Stimulated activated CD8-positive, alpha-beta memory T cell treated with anti-CD3 and anti-CD28 coated beads, Interleukin-2, amount 100 ng/mL, for 48 hours (primary cell): Measurements from ENCODE around the gene TEX261.

Experiments
- DNase-seq, 2 donors: peaks; one replicate each; pipeline ENCODE4 v3.0.0-alpha.2; 2020; ENCODE audit warnings: low read depth in 2 of 2

Gene TEX261

GRCh38 chr2:70937866-70938585 lies 56.6 kb downstream of the TEX261 start:
- no peak for DNase-seq

GRCh38 chr2:70936979-70937811 lies 57.5 kb downstream of the TEX261 start:
- DNase-seq = no peak

GRCh38 chr2:70936165-70936978 lies 58.3 kb downstream of the TEX261 start:
- DNase-seq = no peak
